SK-N-SH (cell line): Measurements from ENCODE around the gene EPOP.

Experiments used
- CHD2 ChIP-seq: fragments of 150-350 bp; IDR thresholded peaks from 2 replicates; pipeline ENCODE4 v1.6.1; 2018; ENCODE audit warnings: low read length; ENCODE audit not compliant: partially characterized antibody
- EP300 ChIP-seq, 2 experiments: IDR thresholded peaks; 2 replicates each; pipeline versions ENCODE4 v1.4.0 to v1.6.1; 2012; ENCODE audit warnings: borderline replicate concordance in 1 of 2, low read depth in 1 of 2, low read length in 1 of 2
- EZH2phosphoT487 ChIP-seq: fragments of 200-600 bp; sonication (generic); IDR thresholded peaks from 2 replicates; pipeline ENCODE4 v1.6.1; 2017; ENCODE audit warnings: low read depth, mixed run types, mild to moderate bottlenecking, antibody characterized with exemption, moderate library complexity, borderline replicate concordance
- FOSL2 ChIP-seq: IDR thresholded peaks from 2 replicates; pipeline ENCODE4 v1.4.0; 2012; ENCODE audit warnings: low read depth, mild to moderate bottlenecking, moderate library complexity, borderline replicate concordance
- JUND ChIP-seq: IDR thresholded peaks from 2 replicates; pipeline ENCODE4 v1.4.0; 2012
- RAD21 ChIP-seq: IDR thresholded peaks from 2 replicates; pipeline ENCODE4 v1.6.1; 2012; ENCODE audit warnings: mild to moderate bottlenecking, low read length
- SMC3 ChIP-seq: IDR thresholded peaks from 2 replicates; pipeline ENCODE4 v1.6.1; 2012; ENCODE audit warnings: low read depth, low read length, improper control_type of control experiment
- TF ChIP-seq, protein P1 (sequence below): fragments of 200-600 bp; sonication (generic); IDR thresholded peaks from 2 replicates; pipeline ENCODE4 v1.6.1; 2017; ENCODE audit warnings: antibody characterized with exemption, mild to moderate bottlenecking, moderate library complexity
- TF ChIP-seq, protein P2 (sequence below): IDR thresholded peaks from 2 replicates; pipeline ENCODE4 v1.6.1; 2012; ENCODE audit warnings: mild to moderate bottlenecking, low read depth, low read length, moderate library complexity
- TF ChIP-seq, protein P3 (sequence below): IDR thresholded peaks from 2 replicates; pipeline ENCODE4; 2012
- TF ChIP-seq, protein P4 (sequence below): IDR thresholded peaks from 2 replicates; pipeline ENCODE4 v1.4.0; 2012; ENCODE audit warnings: low read depth, borderline replicate concordance
- TF ChIP-seq, protein P5 (sequence below): fragments of 150-350 bp; IDR thresholded peaks from 2 replicates; pipeline ENCODE4 v1.6.1; 2017; ENCODE audit warnings: antibody characterized with exemption, low read length, low read depth, borderline replicate concordance

DNA sequence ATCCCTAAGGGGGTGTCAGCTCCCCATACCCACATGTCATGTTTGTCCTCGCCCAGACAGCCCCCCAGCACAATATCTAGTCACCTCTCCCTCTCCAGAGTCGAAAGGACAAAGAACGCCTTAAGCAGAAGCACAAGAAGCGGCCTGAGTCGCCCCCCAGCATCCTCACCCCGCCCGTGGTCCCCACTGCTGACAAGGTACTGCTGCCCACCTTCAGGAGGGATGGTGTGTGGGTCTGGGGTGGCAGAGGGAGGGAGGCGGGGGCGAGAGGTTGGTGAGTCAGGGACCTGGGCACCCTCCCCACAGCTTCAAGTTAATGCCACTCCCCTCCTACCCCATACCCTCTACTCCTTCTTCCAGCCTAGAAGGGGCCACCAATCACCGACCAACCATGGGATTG, 37.8 kb upstream of the EPOP start:
- TF ChIP-seq, protein P1, sequence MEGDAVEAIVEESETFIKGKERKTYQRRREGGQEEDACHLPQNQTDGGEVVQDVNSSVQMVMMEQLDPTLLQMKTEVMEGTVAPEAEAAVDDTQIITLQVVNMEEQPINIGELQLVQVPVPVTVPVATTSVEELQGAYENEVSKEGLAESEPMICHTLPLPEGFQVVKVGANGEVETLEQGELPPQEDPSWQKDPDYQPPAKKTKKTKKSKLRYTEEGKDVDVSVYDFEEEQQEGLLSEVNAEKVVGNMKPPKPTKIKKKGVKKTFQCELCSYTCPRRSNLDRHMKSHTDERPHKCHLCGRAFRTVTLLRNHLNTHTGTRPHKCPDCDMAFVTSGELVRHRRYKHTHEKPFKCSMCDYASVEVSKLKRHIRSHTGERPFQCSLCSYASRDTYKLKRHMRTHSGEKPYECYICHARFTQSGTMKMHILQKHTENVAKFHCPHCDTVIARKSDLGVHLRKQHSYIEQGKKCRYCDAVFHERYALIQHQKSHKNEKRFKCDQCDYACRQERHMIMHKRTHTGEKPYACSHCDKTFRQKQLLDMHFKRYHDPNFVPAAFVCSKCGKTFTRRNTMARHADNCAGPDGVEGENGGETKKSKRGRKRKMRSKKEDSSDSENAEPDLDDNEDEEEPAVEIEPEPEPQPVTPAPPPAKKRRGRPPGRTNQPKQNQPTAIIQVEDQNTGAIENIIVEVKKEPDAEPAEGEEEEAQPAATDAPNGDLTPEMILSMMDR = no peak
- TF ChIP-seq, protein P2, sequence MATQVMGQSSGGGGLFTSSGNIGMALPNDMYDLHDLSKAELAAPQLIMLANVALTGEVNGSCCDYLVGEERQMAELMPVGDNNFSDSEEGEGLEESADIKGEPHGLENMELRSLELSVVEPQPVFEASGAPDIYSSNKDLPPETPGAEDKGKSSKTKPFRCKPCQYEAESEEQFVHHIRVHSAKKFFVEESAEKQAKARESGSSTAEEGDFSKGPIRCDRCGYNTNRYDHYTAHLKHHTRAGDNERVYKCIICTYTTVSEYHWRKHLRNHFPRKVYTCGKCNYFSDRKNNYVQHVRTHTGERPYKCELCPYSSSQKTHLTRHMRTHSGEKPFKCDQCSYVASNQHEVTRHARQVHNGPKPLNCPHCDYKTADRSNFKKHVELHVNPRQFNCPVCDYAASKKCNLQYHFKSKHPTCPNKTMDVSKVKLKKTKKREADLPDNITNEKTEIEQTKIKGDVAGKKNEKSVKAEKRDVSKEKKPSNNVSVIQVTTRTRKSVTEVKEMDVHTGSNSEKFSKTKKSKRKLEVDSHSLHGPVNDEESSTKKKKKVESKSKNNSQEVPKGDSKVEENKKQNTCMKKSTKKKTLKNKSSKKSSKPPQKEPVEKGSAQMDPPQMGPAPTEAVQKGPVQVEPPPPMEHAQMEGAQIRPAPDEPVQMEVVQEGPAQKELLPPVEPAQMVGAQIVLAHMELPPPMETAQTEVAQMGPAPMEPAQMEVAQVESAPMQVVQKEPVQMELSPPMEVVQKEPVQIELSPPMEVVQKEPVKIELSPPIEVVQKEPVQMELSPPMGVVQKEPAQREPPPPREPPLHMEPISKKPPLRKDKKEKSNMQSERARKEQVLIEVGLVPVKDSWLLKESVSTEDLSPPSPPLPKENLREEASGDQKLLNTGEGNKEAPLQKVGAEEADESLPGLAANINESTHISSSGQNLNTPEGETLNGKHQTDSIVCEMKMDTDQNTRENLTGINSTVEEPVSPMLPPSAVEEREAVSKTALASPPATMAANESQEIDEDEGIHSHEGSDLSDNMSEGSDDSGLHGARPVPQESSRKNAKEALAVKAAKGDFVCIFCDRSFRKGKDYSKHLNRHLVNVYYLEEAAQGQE = no peak
- TF ChIP-seq FOSL2 (no peak), EZH2phosphoT487 (no peak), JUND (no peak), RAD21 (no peak), SMC3 (no peak), EP300 (IDR thresholded peaks at IDR 0.05; ENCODE audit: borderline replicate concordance in 1 of 2, low read depth in 1 of 2, low read length in 1 of 2) (no peak), CHD2 (no peak)
- TF ChIP-seq, protein P3, sequence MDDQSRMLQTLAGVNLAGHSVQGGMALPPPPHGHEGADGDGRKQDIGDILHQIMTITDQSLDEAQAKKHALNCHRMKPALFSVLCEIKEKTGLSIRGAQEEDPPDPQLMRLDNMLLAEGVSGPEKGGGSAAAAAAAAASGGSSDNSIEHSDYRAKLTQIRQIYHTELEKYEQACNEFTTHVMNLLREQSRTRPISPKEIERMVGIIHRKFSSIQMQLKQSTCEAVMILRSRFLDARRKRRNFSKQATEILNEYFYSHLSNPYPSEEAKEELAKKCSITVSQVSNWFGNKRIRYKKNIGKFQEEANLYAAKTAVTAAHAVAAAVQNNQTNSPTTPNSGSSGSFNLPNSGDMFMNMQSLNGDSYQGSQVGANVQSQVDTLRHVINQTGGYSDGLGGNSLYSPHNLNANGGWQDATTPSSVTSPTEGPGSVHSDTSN = no peak
- TF ChIP-seq, protein P4, sequence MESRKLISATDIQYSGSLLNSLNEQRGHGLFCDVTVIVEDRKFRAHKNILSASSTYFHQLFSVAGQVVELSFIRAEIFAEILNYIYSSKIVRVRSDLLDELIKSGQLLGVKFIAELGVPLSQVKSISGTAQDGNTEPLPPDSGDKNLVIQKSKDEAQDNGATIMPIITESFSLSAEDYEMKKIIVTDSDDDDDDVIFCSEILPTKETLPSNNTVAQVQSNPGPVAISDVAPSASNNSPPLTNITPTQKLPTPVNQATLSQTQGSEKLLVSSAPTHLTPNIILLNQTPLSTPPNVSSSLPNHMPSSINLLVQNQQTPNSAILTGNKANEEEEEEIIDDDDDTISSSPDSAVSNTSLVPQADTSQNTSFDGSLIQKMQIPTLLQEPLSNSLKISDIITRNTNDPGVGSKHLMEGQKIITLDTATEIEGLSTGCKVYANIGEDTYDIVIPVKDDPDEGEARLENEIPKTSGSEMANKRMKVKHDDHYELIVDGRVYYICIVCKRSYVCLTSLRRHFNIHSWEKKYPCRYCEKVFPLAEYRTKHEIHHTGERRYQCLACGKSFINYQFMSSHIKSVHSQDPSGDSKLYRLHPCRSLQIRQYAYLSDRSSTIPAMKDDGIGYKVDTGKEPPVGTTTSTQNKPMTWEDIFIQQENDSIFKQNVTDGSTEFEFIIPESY = no peak
- TF ChIP-seq, protein P5, sequence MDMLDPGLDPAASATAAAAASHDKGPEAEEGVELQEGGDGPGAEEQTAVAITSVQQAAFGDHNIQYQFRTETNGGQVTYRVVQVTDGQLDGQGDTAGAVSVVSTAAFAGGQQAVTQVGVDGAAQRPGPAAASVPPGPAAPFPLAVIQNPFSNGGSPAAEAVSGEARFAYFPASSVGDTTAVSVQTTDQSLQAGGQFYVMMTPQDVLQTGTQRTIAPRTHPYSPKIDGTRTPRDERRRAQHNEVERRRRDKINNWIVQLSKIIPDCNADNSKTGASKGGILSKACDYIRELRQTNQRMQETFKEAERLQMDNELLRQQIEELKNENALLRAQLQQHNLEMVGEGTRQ = no peak
